Smooth muscle cell (in vitro differentiated cells): ENCODE measurements around the gene CNGB1. TPM values are rescaled to one million over a fixed set of nuclear protein-coding genes. Genes with fewer than 3 reads are reported as not detected.
"Not testable (repeated sequence)": the region's sequence is repeated elsewhere in the genome, so short reads cannot be mapped to it uniquely, and the experiment has no call there.

Source experiments
- DNase-seq: peaks from one replicate; lab custom pipeline; 2025; ENCODE audit not compliant: unreplicated experiment; lab: John Stamatoyannopoulos, UW
- H2AFZ ChIP-seq: fragments of 200-600 bp; sonication (generic); 2 replicates; pipeline ENCODE4 v1.6.0; 2016; ENCODE audit warnings: antibody characterized with exemption, low read depth, mild to moderate bottlenecking
- H3F3A ChIP-seq: fragments of 200-600 bp; sonication (generic); 2 replicates; pipeline ENCODE4 v1.6.0; 2017; ENCODE audit warnings: antibody characterized with exemption, low read depth
- H3K27ac ChIP-seq: fragments of 200-600 bp; sonication (generic); 2 replicates; pipeline ENCODE4 v1.5.1; 2016; ENCODE audit warnings: low read depth, mild to moderate bottlenecking
- H3K27me3 ChIP-seq: fragments of 200-600 bp; sonication (generic); 2 replicates; pipeline ENCODE4 v1.6.1; 2016; ENCODE audit warnings: low read depth, mild to moderate bottlenecking
- H3K36me3 ChIP-seq: fragments of 200-600 bp; sonication (generic); 2 replicates; pipeline ENCODE4 v1.5.1; 2016; ENCODE audit warnings: low read depth
- H3K4me1 ChIP-seq: fragments of 200-600 bp; sonication (generic); 2 replicates; pipeline ENCODE4 v1.5.1; 2016; ENCODE audit warnings: low read depth
- H3K4me2 ChIP-seq: fragments of 200-600 bp; sonication (generic); 2 replicates; pipeline ENCODE4 v1.6.0; 2016; ENCODE audit warnings: mild to moderate bottlenecking
- H3K4me3 ChIP-seq: fragments of 200-600 bp; sonication (generic); 2 replicates; pipeline ENCODE4 v1.5.1; 2016; ENCODE audit warnings: mild to moderate bottlenecking
- H3K79me2 ChIP-seq: fragments of 200-600 bp; sonication (generic); 2 replicates; pipeline ENCODE4 v1.6.0; 2016; ENCODE audit warnings: low read depth, mild to moderate bottlenecking
- H3K9ac ChIP-seq: fragments of 200-600 bp; sonication (generic); 2 replicates; pipeline ENCODE4 v1.6.0; 2016; ENCODE audit warnings: low read depth
- H3K9me3 ChIP-seq: fragments of 200-600 bp; sonication (generic); replicated peaks from 2 replicates; pipeline ENCODE4 v1.5.1; 2016; ENCODE audit warnings: low read depth
- H4K20me1 ChIP-seq: fragments of 200-600 bp; sonication (generic); 2 replicates; pipeline ENCODE4 v1.6.0; 2016; ENCODE audit warnings: low read depth
- CTCF ChIP-seq: fragments of 200-600 bp; sonication (generic); IDR thresholded peaks from 2 replicates; pipeline ENCODE4 v1.5.1; 2017; ENCODE audit warnings: borderline replicate concordance, mild to moderate bottlenecking, antibody characterized with exemption; ENCODE audit not compliant: insufficient read depth, poor library complexity, severe bottlenecking
- WGBS: methylation state at CpG from one replicate; pipeline ENCODE4 v1.1.7; 2016; ENCODE audit warnings: low lambda C conversion rate; 5-methylcytosine and 5-hydroxymethylcytosine counted together
- polyA plus RNA-seq: library from polyadenylated mRNA; unstranded; fragments of >200 nt; fragmentation: Nextera tagmentation; extraction: Ambion mirVana; gene quantifications from 2 replicates; pipeline ENCODE4 v1.2.1, GENCODE V29; 2016
- total RNA-seq: library from RNA; depleted of rRNA; stranded (reverse); fragments of >200 nt; gene quantifications from 2 replicates; pipeline ENCODE4 v1.2.3, GENCODE V29; 2014

Gene CNGB1
- total and polyA plus RNA-seq, 2 experiments from 2014 or later, result not detected

DNA sequence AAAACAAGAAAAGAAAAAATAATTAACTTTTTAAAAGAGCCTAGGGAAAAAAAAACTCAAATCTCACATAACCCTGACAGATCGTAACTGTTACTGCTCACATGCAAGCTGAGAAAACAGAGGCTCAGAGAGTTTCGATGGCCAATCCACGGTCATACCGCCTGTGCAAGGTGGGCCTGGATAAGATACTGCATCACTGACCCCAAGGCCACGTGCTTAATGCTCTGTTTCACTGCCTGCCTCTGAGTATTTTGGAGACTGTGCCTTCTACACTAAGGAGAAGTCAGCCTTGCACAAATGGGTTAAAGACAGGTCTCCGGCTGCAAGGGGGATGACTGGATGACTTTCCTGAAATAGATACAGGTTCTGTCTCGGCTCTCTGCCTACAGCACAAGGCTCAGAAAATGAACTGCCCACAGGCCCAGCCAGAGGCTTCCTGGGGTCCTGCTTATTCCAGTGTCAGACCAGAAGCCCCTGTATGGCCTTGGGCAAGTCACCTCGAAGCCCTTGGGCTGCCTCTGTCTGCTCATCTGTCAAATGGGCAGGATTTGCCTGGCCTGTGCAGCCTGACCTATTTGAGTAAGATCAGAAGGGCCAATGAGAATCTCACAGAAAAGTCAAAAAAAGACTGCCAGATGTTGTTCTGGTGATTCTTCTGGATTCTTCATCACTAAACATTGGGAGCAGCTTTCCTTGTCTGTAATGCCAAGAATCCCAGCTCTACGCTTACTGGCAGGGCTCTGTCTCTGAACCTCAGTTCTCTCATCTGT lies 25.8 kb downstream of the CNGB1 start:
- H3K9ac ChIP-seq, result no peak overlapping the region
- no peaks in the 10 kb centered on the region for H4K20me1 ChIP-seq
- no peak overlapping the region for H2AFZ ChIP-seq
- DNase-seq, result no peak
- no peaks in the 10 kb centered on the region for H3K9me3 ChIP-seq
- no peaks in the 10 kb centered on the region for H3F3A ChIP-seq
- no peak overlapping the region for H3K4me3 ChIP-seq
- H3K4me1 ChIP-seq, result no peaks in the 10 kb centered on the region
- H3K36me3 ChIP-seq, result no peaks in the 10 kb centered on the region
- H3K27ac ChIP-seq, result no peak overlapping the region
- 90% methylated on average over 9 of the region's 9 CpGs for WGBS
- no peaks in the 10 kb centered on the region for H3K27me3 ChIP-seq
- TF ChIP-seq CTCF, result no peak
- no peaks in the 10 kb centered on the region for H3K79me2 ChIP-seq
- H3K4me2 ChIP-seq, result no peak overlapping the region

GRCh38 chr16:57943381-57943780 lies 27.5 kb downstream of the CNGB1 start:
- not testable (repeated sequence) for H3K9ac ChIP-seq, H3F3A ChIP-seq, H3K4me3 ChIP-seq, H2AFZ ChIP-seq, H3K27ac ChIP-seq, H3K9me3 ChIP-seq, H3K79me2 ChIP-seq, DNase-seq, H3K27me3 ChIP-seq, H3K4me2 ChIP-seq, H3K4me1 ChIP-seq, H3K36me3 ChIP-seq, H4K20me1 ChIP-seq
- 90% methylated on average over 8 of the region's 8 CpGs for WGBS

GRCh38 chr16:57941901-57942300 lies 29.0 kb downstream of the CNGB1 start:
- not testable (repeated sequence) for H3K27me3 ChIP-seq, H2AFZ ChIP-seq, DNase-seq, H3K4me1 ChIP-seq, H3K27ac ChIP-seq, H3K79me2 ChIP-seq, H3K9me3 ChIP-seq, H3K36me3 ChIP-seq, H3K4me2 ChIP-seq, H3K4me3 ChIP-seq, H3F3A ChIP-seq, H3K9ac ChIP-seq, H4K20me1 ChIP-seq
- 91% methylated on average over 2 of the region's 2 CpGs for WGBS

DNA sequence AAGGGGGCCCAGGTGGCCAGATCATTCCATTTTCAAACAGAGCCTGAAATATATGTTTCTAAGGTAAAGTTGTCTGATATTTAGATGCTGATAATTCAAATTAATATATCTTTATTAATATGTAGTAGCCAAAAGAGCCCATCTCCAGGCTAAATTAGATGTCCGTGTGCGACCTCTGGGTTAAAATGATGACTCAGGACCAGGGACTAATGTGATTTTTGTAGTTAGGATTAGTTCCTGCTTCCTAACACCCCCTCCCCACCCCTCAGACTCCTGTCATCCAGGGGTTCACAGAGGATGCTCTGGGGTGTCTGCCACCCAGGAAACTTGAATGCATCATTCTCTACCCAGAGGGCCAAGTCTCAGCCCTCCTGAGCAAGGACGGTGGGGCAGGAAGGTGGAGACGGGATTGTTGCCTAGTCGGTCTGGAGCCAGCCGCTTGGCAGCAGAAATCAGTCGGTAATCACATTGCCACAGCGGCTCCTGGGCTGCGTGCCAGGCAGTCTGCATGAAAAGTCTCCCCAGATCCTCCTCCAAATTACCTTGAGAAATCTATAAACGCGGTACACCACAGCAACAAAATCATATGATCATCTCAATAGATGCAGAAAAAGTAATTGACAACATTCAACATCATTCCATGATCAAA lies 29.8 kb downstream of the CNGB1 start:
- Histone ChIP-seq H3F3A (no peaks in the 10 kb centered on the region), H3K9ac (no peak overlapping the region), H3K9me3 (no peaks in the 10 kb centered on the region), H3K4me1 (no peaks in the 10 kb centered on the region), H3K4me2 (no peak overlapping the region), H3K27me3 (no peaks in the 10 kb centered on the region), H4K20me1 (no peaks in the 10 kb centered on the region), H3K4me3 (no peak overlapping the region), H3K27ac (no peak overlapping the region), H3K79me2 (no peaks in the 10 kb centered on the region), H3K36me3 (no peaks in the 10 kb centered on the region), H2AFZ (no peak overlapping the region)
- WGBS, result 88% methylated on average over 11 of the region's 11 CpGs
- no peak for TF ChIP-seq CTCF
- no peak for DNase-seq
